Measurements from ENCODE around the gene CCRL2.
"Not testable (repeated sequence)": the region's sequence is repeated elsewhere in the genome, so short reads cannot be mapped to it uniquely, and the experiment has no call there.

Gene CCRL2

DNA sequence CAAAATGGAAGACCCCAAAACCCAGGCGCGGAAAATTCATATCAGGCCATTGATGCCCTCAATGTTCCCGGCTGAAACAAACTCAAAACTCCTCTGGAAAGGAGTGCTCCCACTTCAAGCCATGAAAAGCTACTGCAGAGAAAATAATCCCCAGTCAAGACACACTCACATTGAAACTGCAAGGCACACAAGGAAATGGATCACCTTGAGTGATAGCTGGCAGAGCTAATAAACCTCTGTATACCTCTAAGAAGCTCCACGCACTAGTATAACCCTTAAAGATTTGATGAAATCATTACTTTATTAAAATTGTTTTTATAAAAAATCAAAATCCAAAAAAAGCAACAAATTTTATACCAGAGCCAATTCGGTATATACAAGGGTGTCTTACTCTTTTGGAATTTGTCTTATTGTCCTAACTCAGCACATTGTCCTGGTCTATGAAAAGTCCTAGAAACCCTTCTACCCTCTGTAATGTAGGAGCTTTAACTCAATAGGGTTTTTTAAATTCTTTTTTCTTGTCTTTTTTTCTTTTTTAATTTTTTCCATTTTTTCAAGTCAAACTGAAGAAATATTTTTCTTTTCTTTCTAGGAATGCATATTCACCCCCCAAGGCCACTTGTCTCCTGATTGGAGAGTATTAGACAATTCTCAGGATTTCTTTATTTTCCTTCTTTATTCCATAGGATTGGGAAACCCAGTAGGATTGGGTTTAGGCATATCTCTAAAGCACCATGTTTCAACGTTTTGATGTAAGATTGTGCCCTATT lies 8.7 kb upstream of the CCRL2 start:
- Histone ChIP-seq H3K4me1 (ENCODE audit: control insufficient read depth, insufficient read depth, low read length) (no peaks in the 10 kb centered on the region), H3K9me3 (ENCODE audit: control insufficient read depth, low read length) (no peaks in the 10 kb centered on the region), H3K36me3 (ENCODE audit: control insufficient read depth, insufficient read depth, low read length) (no peaks in the 10 kb centered on the region), H3K9ac (ENCODE audit: low read length) (no peak overlapping the region), H3K4me3 (ENCODE audit: low read length) (no peak overlapping the region), H3K27me3 (ENCODE audit: control insufficient read depth, insufficient read depth, low read length) (no peaks in the 10 kb centered on the region)

DNA sequence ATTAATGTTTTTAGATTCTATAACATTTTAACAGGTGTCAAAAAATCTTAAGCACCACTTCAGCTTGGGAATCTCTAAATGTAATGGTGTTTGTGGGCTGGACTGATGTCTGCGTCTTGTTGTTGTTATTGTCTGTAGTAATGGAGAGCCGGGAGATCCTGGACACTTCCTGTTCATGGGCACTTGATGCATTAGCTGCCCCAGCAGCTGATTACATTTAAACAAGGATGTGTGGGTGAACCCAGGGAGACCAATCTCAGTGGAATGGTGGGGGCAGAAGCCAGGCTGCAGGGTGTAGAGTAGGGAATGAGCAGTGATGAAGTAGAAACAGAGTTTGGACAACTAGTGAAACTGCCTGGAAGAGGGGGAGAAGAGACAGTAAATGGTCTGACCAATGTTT lies 8.0 kb upstream of the CCRL2 start:
- Histone ChIP-seq H3K9me3 (ENCODE audit: control insufficient read depth, low read length) (no peaks in the 10 kb centered on the region), H3K9ac (ENCODE audit: low read length) (no peak overlapping the region), H3K4me3 (ENCODE audit: low read length) (no peak overlapping the region), H3K27me3 (ENCODE audit: control insufficient read depth, insufficient read depth, low read length) (no peaks in the 10 kb centered on the region), H3K36me3 (ENCODE audit: control insufficient read depth, insufficient read depth, low read length) (no peaks in the 10 kb centered on the region), H3K4me1 (ENCODE audit: control insufficient read depth, insufficient read depth, low read length) (no peaks in the 10 kb centered on the region)

DNA sequence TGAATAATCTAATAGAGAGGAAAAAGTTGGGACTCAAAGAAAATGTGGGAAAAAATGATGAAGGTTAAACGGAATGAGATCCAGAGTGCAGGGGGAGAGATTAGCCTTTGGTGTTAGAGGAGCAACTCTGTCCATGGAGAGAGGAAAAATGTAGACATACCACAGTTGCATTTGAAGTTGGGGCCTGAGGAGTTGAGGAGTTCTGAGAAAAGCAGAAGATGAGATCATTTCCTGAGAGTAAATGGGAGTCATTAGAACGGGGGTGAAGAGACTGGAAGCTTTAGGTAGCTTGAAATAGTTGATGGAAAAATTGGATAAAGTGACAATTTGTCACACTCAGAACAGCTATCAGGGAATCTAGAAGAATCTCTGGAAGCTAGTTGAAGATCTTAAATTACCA lies 7.5 kb upstream of the CCRL2 start:
- Histone ChIP-seq H3K27me3 (ENCODE audit: control insufficient read depth, insufficient read depth, low read length) (no peaks in the 10 kb centered on the region), H3K4me1 (ENCODE audit: control insufficient read depth, insufficient read depth, low read length) (peaks cover 3% of the 10 kb centered on the region), H3K9ac (ENCODE audit: low read length) (no peak overlapping the region), H3K36me3 (ENCODE audit: control insufficient read depth, insufficient read depth, low read length) (no peaks in the 10 kb centered on the region), H3K4me3 (ENCODE audit: low read length) (no peak overlapping the region), H3K9me3 (ENCODE audit: control insufficient read depth, low read length) (no peaks in the 10 kb centered on the region)

DNA sequence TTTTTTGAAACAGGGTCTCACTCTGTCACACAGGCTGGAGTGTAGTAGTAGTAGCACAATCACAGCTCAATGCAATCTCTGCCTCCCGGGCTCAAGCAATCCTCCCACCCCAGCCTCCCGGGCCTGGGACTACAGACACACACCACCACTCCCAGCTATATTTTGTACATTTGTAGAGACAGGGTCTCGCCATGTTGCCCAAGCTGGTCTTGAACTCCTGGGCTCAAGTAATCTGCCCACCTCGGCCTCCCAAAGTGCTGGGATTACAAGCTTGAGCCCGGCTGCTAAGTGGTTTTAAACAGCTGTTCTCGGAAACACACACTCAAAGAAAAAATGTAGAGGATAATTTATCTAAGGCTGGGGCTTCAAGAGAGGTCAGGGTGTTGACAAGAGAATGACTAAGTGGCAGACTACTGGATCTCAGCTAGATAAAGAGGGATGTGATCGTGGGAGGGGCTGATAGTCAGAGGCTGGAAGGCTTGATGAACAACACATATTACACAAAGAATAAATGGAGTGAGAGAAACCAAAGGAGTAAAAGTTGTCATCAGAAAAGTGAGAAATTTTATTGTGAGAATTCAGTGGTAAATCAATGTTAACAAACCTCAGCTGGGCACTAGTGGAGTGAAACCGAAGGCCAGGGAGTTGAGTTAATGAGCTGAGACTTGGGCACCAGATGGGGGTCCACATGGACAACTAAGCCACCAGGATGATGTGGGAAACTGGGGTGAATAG lies 6.9 kb upstream of the CCRL2 start:
- no peaks in the 10 kb centered on the region for H3K27me3 ChIP-seq (ENCODE audit: control insufficient read depth, insufficient read depth, low read length)
- peaks cover 9% of the 10 kb centered on the region for H3K4me1 ChIP-seq (ENCODE audit: control insufficient read depth, insufficient read depth, low read length)
- no peaks in the 10 kb centered on the region for H3K9me3 ChIP-seq (ENCODE audit: control insufficient read depth, low read length)
- no peaks in the 10 kb centered on the region for H3K36me3 ChIP-seq (ENCODE audit: control insufficient read depth, insufficient read depth, low read length)
- H3K9ac ChIP-seq (ENCODE audit: low read length) = no peak overlapping the region
- no peak overlapping the region for H3K4me3 ChIP-seq (ENCODE audit: low read length)

DNA sequence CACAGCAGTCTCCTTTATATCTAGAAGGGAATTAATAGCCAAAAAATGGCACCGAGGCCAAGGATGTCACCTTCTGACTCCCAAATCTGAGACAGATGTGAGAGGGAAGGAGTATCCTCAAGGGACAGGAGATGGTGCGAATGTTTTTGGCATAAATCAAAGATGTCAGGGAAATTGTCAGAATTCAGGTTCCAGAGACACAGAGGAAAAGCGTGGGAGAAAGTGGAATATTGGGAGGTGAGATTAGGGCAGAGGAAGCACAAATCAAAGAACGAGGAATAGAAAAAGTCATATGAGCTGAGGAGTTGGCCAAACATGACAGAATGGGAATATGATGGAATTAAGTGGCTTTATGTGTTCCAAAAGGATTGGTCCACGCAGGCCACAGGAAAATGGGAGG lies 6.2 kb upstream of the CCRL2 start:
- no peaks in the 10 kb centered on the region for H3K36me3 ChIP-seq (ENCODE audit: control insufficient read depth, insufficient read depth, low read length)
- H3K9me3 ChIP-seq (ENCODE audit: control insufficient read depth, low read length) = no peaks in the 10 kb centered on the region
- H3K4me3 ChIP-seq (ENCODE audit: low read length) = no peak overlapping the region
- H3K4me1 ChIP-seq (ENCODE audit: control insufficient read depth, insufficient read depth, low read length) = peaks cover 15% of the 10 kb centered on the region
- no peaks in the 10 kb centered on the region for H3K27me3 ChIP-seq (ENCODE audit: control insufficient read depth, insufficient read depth, low read length)
- no peak overlapping the region for H3K9ac ChIP-seq (ENCODE audit: low read length)

DNA sequence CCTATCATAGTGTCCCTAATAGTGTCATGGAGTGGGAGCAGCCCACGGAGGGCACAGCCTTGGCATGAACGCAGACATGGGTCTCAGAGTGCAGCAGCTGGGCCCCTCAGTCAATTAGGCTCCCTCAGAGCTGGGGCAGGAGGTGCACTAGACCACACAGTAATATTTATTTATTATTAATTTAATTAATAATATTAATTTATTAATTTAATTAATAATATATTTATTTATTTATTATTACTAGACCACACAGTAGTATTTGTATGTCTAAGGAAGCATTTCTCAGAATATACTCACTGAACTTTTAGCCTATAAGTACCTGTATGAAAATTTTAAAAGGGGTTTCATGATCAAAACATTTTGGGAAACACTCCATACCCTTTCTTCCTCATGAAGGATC lies 5.5 kb upstream of the CCRL2 start:
- Histone ChIP-seq H3K36me3 (ENCODE audit: control insufficient read depth, insufficient read depth, low read length) (no peaks in the 10 kb centered on the region), H3K4me3 (ENCODE audit: low read length) (no peak overlapping the region), H3K9ac (ENCODE audit: low read length) (no peak overlapping the region), H3K9me3 (ENCODE audit: control insufficient read depth, low read length) (no peaks in the 10 kb centered on the region), H3K27me3 (ENCODE audit: control insufficient read depth, insufficient read depth, low read length) (no peaks in the 10 kb centered on the region), H3K4me1 (ENCODE audit: control insufficient read depth, insufficient read depth, low read length) (peaks cover 23% of the 10 kb centered on the region)

DNA sequence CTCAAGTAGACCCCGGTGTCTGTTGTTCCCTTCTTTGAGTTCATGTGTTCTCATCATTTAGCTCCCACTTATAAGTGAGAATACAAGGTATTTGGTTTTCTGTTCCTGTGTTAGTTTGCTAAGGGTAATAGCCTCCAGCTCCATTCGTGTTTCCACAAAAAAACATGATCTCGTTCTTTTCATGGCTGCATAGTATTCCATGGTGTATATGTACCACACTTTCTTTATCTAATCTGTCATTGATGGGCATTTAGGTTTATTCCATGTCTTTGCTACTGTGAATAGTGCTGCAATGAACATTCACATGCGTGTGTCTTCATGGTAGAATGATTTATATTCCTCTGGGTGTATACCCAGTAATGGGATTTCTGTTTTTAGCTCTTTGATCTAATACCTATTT lies 4.2 kb upstream of the CCRL2 start:
- not testable (repeated sequence) for H3K27me3 ChIP-seq (ENCODE audit: control insufficient read depth, insufficient read depth, low read length); H3K4me3 ChIP-seq (ENCODE audit: low read length); H3K9ac ChIP-seq (ENCODE audit: low read length); H3K9me3 ChIP-seq (ENCODE audit: control insufficient read depth, low read length); H3K36me3 ChIP-seq (ENCODE audit: control insufficient read depth, insufficient read depth, low read length)
- peaks cover 30% of the 10 kb centered on the region for H3K4me1 ChIP-seq (ENCODE audit: control insufficient read depth, insufficient read depth, low read length)

DNA sequence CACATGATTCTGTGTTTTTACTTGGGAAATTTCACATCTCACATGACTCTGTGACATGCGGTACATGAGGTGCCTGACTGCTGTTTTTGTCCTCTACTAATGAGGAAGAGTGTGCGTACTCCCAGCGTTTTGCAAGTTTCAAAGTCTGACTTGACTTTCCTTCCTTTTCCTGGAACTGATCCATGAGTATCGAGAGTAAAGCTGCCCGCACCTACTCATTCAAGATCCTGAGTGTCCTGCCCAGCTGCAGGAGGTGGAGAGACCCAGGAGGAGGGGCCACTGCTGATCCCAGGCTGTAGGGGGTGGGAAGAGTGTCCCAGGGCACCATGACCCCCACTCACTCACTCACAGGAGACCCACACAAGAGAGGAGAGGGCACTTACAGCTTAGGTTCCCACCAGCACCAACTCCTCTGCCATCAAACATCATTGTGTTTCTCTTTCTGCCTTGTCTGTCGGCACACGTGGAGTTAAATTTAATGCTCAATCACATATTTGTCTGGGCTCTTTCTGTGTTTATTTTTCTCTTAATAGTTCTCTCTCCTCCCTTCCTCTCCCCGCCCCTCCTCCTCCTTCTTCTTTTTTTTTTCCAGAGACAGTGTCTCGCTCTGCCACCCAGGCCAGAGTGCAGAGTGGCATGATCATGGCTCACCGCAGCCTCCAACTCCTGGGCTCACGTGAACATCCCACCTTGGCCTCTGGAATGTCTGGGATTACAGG lies 1.6 kb upstream of the CCRL2 start:
- peaks cover 34% of the 10 kb centered on the region for H3K4me1 ChIP-seq (ENCODE audit: control insufficient read depth, insufficient read depth, low read length)
- H3K9me3 ChIP-seq (ENCODE audit: control insufficient read depth, low read length) = no peaks in the 10 kb centered on the region
- peak overlapping the region; percentile 65 for H3K9ac ChIP-seq (ENCODE audit: low read length)
- H3K4me3 ChIP-seq (ENCODE audit: low read length) = peak overlapping the region; percentile 29
- no peaks in the 10 kb centered on the region for H3K36me3 ChIP-seq (ENCODE audit: control insufficient read depth, insufficient read depth, low read length)
- no peaks in the 10 kb centered on the region for H3K27me3 ChIP-seq (ENCODE audit: control insufficient read depth, insufficient read depth, low read length)

DNA sequence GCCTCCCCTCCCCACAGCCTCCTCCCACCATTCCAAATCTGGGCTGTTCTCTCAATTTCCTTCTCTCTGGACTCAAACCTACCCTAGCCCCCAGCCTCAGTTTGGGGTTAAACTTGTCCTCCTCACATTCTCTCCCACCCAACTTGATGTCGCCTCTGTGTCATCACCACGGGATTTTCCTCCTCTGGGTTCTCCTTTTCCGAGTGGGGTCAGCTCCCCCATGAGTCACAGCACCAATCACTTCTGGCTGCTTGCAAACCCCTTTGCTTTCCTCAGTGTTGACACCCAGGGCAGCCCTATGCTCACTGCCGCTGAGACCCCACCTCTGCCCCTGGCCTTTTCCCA lies 644 bp upstream of the CCRL2 start:
- Histone ChIP-seq H3K9me3 (ENCODE audit: control insufficient read depth, low read length) (no peaks in the 10 kb centered on the region), H3K36me3 (ENCODE audit: control insufficient read depth, insufficient read depth, low read length) (no peaks in the 10 kb centered on the region), H3K9ac (ENCODE audit: low read length) (peak overlapping the region; percentile 79), H3K4me1 (ENCODE audit: control insufficient read depth, insufficient read depth, low read length) (peaks cover 34% of the 10 kb centered on the region), H3K4me3 (ENCODE audit: low read length) (peak overlapping the region; percentile 56), H3K27me3 (ENCODE audit: control insufficient read depth, insufficient read depth, low read length) (no peaks in the 10 kb centered on the region)

DNA sequence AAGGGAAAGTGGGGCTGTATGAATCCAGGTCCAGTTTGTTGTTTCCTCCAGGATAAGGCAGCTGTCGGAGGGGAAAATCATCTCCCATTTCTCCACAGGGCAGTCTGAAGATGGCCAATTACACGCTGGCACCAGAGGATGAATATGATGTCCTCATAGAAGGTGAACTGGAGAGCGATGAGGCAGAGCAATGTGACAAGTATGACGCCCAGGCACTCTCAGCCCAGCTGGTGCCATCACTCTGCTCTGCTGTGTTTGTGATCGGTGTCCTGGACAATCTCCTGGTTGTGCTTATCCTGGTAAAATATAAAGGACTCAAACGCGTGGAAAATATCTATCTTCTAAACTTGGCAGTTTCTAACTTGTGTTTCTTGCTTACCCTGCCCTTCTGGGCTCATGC lies 911 bp downstream of the CCRL2 start:
- H3K27me3 ChIP-seq (ENCODE audit: control insufficient read depth, insufficient read depth, low read length) = no peaks in the 10 kb centered on the region
- peak overlapping the region; percentile 56 for H3K4me3 ChIP-seq (ENCODE audit: low read length)
- peaks cover 34% of the 10 kb centered on the region for H3K4me1 ChIP-seq (ENCODE audit: control insufficient read depth, insufficient read depth, low read length)
- peak overlapping the region; percentile 79 for H3K9ac ChIP-seq (ENCODE audit: low read length)
- H3K9me3 ChIP-seq (ENCODE audit: control insufficient read depth, low read length) = no peaks in the 10 kb centered on the region
- no peaks in the 10 kb centered on the region for H3K36me3 ChIP-seq (ENCODE audit: control insufficient read depth, insufficient read depth, low read length)

DNA sequence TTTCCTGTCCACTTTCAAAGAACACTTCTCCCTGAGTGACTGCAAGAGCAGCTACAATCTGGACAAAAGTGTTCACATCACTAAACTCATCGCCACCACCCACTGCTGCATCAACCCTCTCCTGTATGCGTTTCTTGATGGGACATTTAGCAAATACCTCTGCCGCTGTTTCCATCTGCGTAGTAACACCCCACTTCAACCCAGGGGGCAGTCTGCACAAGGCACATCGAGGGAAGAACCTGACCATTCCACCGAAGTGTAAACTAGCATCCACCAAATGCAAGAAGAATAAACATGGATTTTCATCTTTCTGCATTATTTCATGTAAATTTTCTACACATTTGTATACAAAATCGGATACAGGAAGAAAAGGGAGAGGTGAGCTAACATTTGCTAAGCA lies 1.8 kb downstream of the CCRL2 start:
- Histone ChIP-seq H3K36me3 (ENCODE audit: control insufficient read depth, insufficient read depth, low read length) (no peaks in the 10 kb centered on the region), H3K27me3 (ENCODE audit: control insufficient read depth, insufficient read depth, low read length) (no peaks in the 10 kb centered on the region), H3K9me3 (ENCODE audit: control insufficient read depth, low read length) (no peaks in the 10 kb centered on the region), H3K4me3 (ENCODE audit: low read length) (no peak overlapping the region), H3K4me1 (ENCODE audit: control insufficient read depth, insufficient read depth, low read length) (peaks cover 34% of the 10 kb centered on the region), H3K9ac (ENCODE audit: low read length) (no peak overlapping the region)

DNA sequence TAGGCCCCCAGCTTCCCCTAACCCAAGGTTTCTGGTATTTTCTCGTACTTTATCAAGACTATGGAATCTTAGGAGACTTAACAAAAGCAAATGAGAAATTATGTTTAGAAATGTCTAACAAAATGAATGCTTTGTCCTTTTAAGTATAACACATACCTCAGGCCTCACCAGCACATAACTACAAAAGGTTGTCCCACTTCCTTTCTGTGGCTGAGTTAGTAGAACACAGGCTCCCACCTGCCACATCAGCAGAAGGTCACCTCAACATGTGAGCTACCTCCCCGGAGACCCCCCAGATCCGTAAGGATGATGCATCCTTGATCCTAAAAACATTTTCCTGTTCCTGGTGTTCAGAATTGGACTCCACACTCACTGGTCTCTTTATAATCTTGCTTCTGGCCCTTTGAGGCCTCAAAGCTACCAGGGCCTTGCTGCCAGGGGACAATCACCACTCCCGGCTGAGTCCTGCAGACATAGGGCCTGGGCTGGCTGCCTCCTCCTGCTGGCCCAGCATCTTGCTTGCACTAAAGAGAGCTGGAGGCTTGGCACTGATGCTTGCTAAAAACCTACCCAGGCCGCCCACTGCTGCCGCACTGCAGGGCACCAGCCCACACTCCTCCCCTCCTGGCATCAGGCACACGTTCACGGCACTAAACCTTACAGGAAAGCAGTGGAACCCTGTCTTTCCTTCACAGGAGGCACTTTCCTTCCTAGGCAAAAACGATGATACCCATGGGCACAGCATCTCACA lies 2.9 kb downstream of the CCRL2 start:
- Histone ChIP-seq H3K27me3 (ENCODE audit: control insufficient read depth, insufficient read depth, low read length) (no peaks in the 10 kb centered on the region), H3K9ac (ENCODE audit: low read length) (no peak overlapping the region), H3K9me3 (ENCODE audit: control insufficient read depth, low read length) (no peaks in the 10 kb centered on the region), H3K4me3 (ENCODE audit: low read length) (no peak overlapping the region), H3K4me1 (ENCODE audit: control insufficient read depth, insufficient read depth, low read length) (peaks cover 28% of the 10 kb centered on the region), H3K36me3 (ENCODE audit: control insufficient read depth, insufficient read depth, low read length) (no peaks in the 10 kb centered on the region)
